A549 (cell line): Measurements from ENCODE around the gene FBXO31. TPM values are rescaled to one million over a fixed set of nuclear protein-coding genes. Genes with fewer than 3 reads are reported as not detected.

ENCODE experiments used
- ATAC-seq, 2 experiments: fragments of 200-7000 bp in 1 of 2; fragments of >200 bp in 1 of 2; cut with Nextera tagmentation in 1 of 2; cut with Tn5 transposase in 1 of 2; 3 replicates each; pipeline versions ENCODE4 v1.8.0 to v1.9.1; 2018 to 2020; ENCODE audit warnings: mild to moderate bottlenecking in 1 of 2, moderate library complexity in 1 of 2
- CTCF ChIA-PET: fragments of 300-600 bp; sonication (Branson Sonifier 250); formaldehyde crosslinking; extraction: SDS; loops from one replicate; lab custom pipeline; 2021; ENCODE audit warnings: antibody characterized with exemption, inconsistent platforms; lab: Yijun Ruan, JAX
- POLR2A ChIA-PET: fragments of 350-600 bp; formaldehyde crosslinking; extraction: SDS; loops from one replicate; lab custom pipeline; 2021; ENCODE audit warnings: antibody characterized with exemption, inconsistent platforms; lab: Yijun Ruan, JAX
- DNase-seq, 2 experiments: peaks; one replicate each; pipeline versions ENCODE4 v3.0.0 to v3.0.0-alpha.2; 2011 to 2016; ENCODE audit warnings: low read depth in 1 of 2, low spot score in 1 of 2
- FAIRE-seq: peaks from 2 replicates; lab custom pipeline; 2011; peaks lifted over from hg19 to GRCh38; lab: Jason Lieb, UNC
- H3K27ac ChIP-seq, 2 experiments: fragments of >200 bp; sonication (Bioruptor Twin); formaldehyde crosslinking; 3 replicates each; pipeline ENCODE4 v1.5.1; 2016 to 2017
- H3K4me1 ChIP-seq: fragments of >200 bp; sonication (Bioruptor Twin); formaldehyde crosslinking; 3 replicates; pipeline ENCODE4 v1.6.1; 2016
- H3K4me2 ChIP-seq: fragments of >200 bp; sonication (Bioruptor Twin); formaldehyde crosslinking; 3 replicates; pipeline ENCODE4 v1.6.1; 2016
- H3K4me3 ChIP-seq: fragments of >200 bp; sonication (Bioruptor Twin); formaldehyde crosslinking; 3 replicates; pipeline ENCODE4 v1.5.1; 2016
- H3K9me3 ChIP-seq: fragments of >200 bp; sonication (Bioruptor Twin); formaldehyde crosslinking; 3 replicates; pipeline ENCODE4 v1.6.1; 2016
- CBX8 ChIP-seq: fragments of 200-600 bp; sonication (generic); IDR thresholded peaks from 2 replicates; pipeline ENCODE4 v1.6.1; 2016
- EHMT2 ChIP-seq: fragments of 200-600 bp; sonication (generic); IDR thresholded peaks from 2 replicates; pipeline ENCODE4 v1.6.1; 2016; ENCODE audit warnings: antibody characterized with exemption, low read depth, mild to moderate bottlenecking, moderate library complexity
- FOSL2 ChIP-seq, 2 experiments: fragments of 450-650 bp in 1 of 2; fragments of >200 bp in 1 of 2; sonication (Bioruptor Twin) in 1 of 2; formaldehyde crosslinking; IDR thresholded peaks; 2 replicates each; pipeline versions ENCODE4 v1.5.0 to v1.6.1; 2016 to 2020; ENCODE audit warnings: mild to moderate bottlenecking in 1 of 2, moderate library complexity in 1 of 2
- FOXS1 ChIP-seq: fragments of 250-450 bp; sonication (Bioruptor Pico); IDR thresholded peaks from 2 replicates; pipeline ENCODE4 v1.5.0; 2020; ENCODE audit warnings: mild to moderate bottlenecking, moderate library complexity
- HEYL ChIP-seq: fragments of 250-450 bp; sonication (Bioruptor Pico); IDR thresholded peaks from 2 replicates; pipeline ENCODE4 v1.8.0; 2021; ENCODE audit warnings: mild to moderate bottlenecking, moderate library complexity
- HMGXB4 ChIP-seq: fragments of 250-450 bp; sonication (Bioruptor Pico); IDR thresholded peaks from 2 replicates; pipeline ENCODE4 v1.5.0; 2021; ENCODE audit warnings: mild to moderate bottlenecking, moderate library complexity, borderline replicate concordance
- KDM5A ChIP-seq: fragments of 200-600 bp; sonication (generic); IDR thresholded peaks from 2 replicates; pipeline ENCODE4 v1.6.1; 2016; ENCODE audit warnings: antibody characterized with exemption, mild to moderate bottlenecking
- MAZ ChIP-seq: fragments of 150-350 bp; IDR thresholded peaks from 2 replicates; pipeline ENCODE4 v1.6.1; 2014; ENCODE audit warnings: antibody characterized with exemption, low read depth, low read length, borderline replicate concordance
- MYC ChIP-seq: IDR thresholded peaks from 2 replicates; pipeline ENCODE4 v1.6.1; 2012; ENCODE audit warnings: mild to moderate bottlenecking, inconsistent platforms, low read length, improper control_type of control experiment, borderline replicate concordance
- PHF8 ChIP-seq: fragments of 200-600 bp; sonication (generic); IDR thresholded peaks from 2 replicates; pipeline ENCODE4 v1.6.1; 2016; ENCODE audit warnings: low read depth, mild to moderate bottlenecking, antibody characterized with exemption, moderate library complexity, borderline replicate concordance
- POLR2AphosphoS2 ChIP-seq: conservative IDR thresholded peaks from 2 replicates; pipeline ENCODE4 v1.6.1; 2012; ENCODE audit warnings: low read length, improper control_type of control experiment, inconsistent platforms
- RARB ChIP-seq: fragments of 250-450 bp; sonication (Bioruptor Pico); IDR thresholded peaks from 2 replicates; pipeline ENCODE4 v1.8.0; 2021; ENCODE audit warnings: mild to moderate bottlenecking, moderate library complexity
- RCOR1 ChIP-seq: fragments of 150-350 bp; IDR thresholded peaks from 2 replicates; pipeline ENCODE4 v1.6.1; 2014; ENCODE audit warnings: antibody characterized with exemption, low read length, low read depth
- REST ChIP-seq: fragments of 200-600 bp; sonication (generic); IDR thresholded peaks from 2 replicates; pipeline ENCODE4 v1.6.1; 2016; ENCODE audit warnings: antibody characterized with exemption, mild to moderate bottlenecking, moderate library complexity
- RNF2 ChIP-seq: fragments of 200-600 bp; sonication (generic); IDR thresholded peaks from 2 replicates; pipeline ENCODE4 v1.6.1; 2016; ENCODE audit warnings: low read depth, mild to moderate bottlenecking, antibody characterized with exemption, moderate library complexity, borderline replicate concordance
- SMC3 ChIP-seq: fragments of >200 bp; sonication (Bioruptor Twin); formaldehyde crosslinking; IDR thresholded peaks from 3 replicates; pipeline ENCODE4 v1.6.1; 2018; ENCODE audit warnings: inconsistent platforms
- SREBF2 ChIP-seq: fragments of 450-650 bp; IDR thresholded peaks from 2 replicates; pipeline ENCODE4 v1.6.1; 2014; ENCODE audit warnings: mild to moderate bottlenecking, moderate library complexity
- TP53 ChIP-seq: fragments of 250-450 bp; sonication (Bioruptor Pico); IDR thresholded peaks from 2 replicates; pipeline ENCODE4 v1.5.0; 2021; ENCODE audit warnings: mild to moderate bottlenecking, moderate library complexity
- WGBS: methylation state at CpG from one replicate; pipeline ENCODE4 v1.1.6; 2017; ENCODE audit errors: missing lambda C conversion rate; 5-methylcytosine and 5-hydroxymethylcytosine counted together
- polyA plus RNA-seq, 4 experiments: library from polyadenylated mRNA; depleted of rRNA in 3 of 4; stranded (reverse); fragments of >200 nt; fragmentation: RNase III in 1 of 4; extraction: RNeasy Plus Mini Kit Qiagen cat#74134 plus additional on column Dnase treatment in 1 of 4; gene quantifications; 2 replicates in 3 of 4; 3 replicates in 1 of 4; pipeline ENCODE4 v1.2.3, GENCODE V29; 2011 to 2017
- TF ChIP-seq, protein P1 (sequence below): fragments of 250-450 bp; sonication (Bioruptor Pico); IDR thresholded peaks from 2 replicates; pipeline ENCODE4 v1.5.0; 2020; ENCODE audit warnings: low read depth, mild to moderate bottlenecking, moderate library complexity
- TF ChIP-seq, protein P2 (sequence below): fragments of 150-350 bp; IDR thresholded peaks from 2 replicates; pipeline ENCODE4 v1.6.1; 2014; ENCODE audit warnings: low read depth, mild to moderate bottlenecking, low read length
- TF ChIP-seq, protein P3 (sequence below): IDR thresholded peaks from 2 replicates; pipeline ENCODE4 v1.6.1; 2012

The FBXO31 gene
- polyA plus RNA-seq, 2 of the 4 experiments (the other 2 are of a cell fraction) = 10.5 to 11.1 TPM

DNA sequence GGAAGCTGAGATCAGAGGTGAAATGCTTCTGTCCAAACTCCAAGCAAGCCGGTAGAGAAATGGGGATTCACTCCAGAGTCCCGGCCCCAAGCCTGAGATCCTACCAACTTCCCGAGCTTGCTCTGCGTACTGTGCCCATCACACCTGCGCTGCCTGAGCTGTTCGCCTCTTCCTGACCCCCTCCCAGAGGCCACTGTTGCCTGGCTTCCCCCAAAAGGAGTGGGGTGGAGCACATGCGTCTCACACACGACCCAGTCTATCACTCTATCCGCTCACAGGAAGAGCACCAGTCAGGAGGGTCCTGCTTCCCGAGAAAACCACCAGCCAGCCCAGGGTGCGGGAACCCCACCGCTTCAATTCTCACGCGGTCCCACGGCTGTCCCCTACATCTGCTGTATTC is 52.9 kb downstream of the FBXO31 start:
- DNase-seq (no peak), ATAC-seq (no peak), FAIRE-seq (no peak)
- Histone ChIP-seq H3K4me3 (no peak overlapping the region), H3K4me1 (peaks cover under 1% of the 10 kb centered on the region; the same call in 1 of the 3 replicates), H3K27ac (no peak overlapping the region), H3K4me2 (no peak overlapping the region), H3K9me3 (no peaks in the 10 kb centered on the region)
- POLR2A ChIA-PET = no interaction called here
- CTCF ChIA-PET = interaction anchor here (1.6 to 3.7 kb wide), 5 partner anchors 9 to 305 kb away, joined by 4 to 17 read pairs (median 11); partner anchors contain the start of gene C16orf95
- 95% methylated on average over 15 of the region's 15 CpGs for WGBS
- TF ChIP-seq REST = no peak
- TF ChIP-seq, protein P1, sequence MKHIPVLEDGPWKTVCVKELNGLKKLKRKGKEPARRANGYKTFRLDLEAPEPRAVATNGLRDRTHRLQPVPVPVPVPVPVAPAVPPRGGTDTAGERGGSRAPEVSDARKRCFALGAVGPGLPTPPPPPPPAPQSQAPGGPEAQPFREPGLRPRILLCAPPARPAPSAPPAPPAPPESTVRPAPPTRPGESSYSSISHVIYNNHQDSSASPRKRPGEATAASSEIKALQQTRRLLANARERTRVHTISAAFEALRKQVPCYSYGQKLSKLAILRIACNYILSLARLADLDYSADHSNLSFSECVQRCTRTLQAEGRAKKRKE (CRISPR knock-in tag) = no peak
- no peak for TF ChIP-seq HMGXB4 (CRISPR knock-in tag)
- no peak for TF ChIP-seq FOXS1 (CRISPR knock-in tag)
- no peak for TF ChIP-seq RCOR1

DNA sequence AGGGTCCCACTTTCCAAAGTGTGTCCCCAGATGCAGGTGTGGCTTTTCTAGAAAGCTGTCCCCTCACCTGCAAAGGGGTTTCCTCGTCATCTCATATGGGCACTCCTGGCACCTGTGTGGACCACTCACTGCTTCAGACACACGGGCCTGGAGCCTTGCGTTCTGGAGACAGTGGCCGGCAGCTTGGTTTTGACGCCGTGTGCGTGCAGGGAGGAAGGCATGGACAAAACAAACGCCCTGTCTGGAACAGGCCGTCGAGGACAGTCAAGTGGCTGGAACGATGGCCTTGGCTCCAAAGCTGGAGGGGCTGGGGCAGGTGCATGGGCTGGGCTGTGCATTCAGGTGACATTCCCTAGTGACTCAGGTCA is 53.3 kb downstream of the FBXO31 start:
- DNase-seq = no peak
- Histone ChIP-seq H3K27ac (no peak overlapping the region), H3K9me3 (no peaks in the 10 kb centered on the region), H3K4me3 (no peak overlapping the region), H3K4me1 (peaks cover 4% of the 10 kb centered on the region; the same call in 2 of the 3 replicates), H3K4me2 (no peak overlapping the region)
- TF ChIP-seq SMC3 = no peak
- TF ChIP-seq PHF8 = no peak
- TF ChIP-seq FOSL2 (IDR thresholded peaks at IDR 0.05) = no peak
- no peak for TF ChIP-seq FOSL2 (CRISPR knock-in tag; IDR thresholded peaks at IDR 0.05)
- TF ChIP-seq RARB = no peak
- TF ChIP-seq, protein P2, sequence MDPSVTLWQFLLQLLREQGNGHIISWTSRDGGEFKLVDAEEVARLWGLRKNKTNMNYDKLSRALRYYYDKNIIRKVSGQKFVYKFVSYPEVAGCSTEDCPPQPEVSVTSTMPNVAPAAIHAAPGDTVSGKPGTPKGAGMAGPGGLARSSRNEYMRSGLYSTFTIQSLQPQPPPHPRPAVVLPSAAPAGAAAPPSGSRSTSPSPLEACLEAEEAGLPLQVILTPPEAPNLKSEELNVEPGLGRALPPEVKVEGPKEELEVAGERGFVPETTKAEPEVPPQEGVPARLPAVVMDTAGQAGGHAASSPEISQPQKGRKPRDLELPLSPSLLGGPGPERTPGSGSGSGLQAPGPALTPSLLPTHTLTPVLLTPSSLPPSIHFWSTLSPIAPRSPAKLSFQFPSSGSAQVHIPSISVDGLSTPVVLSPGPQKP = no peak
- no peak for TF ChIP-seq KDM5A
- no peak for TF ChIP-seq EHMT2
- no peak for TF ChIP-seq POLR2AphosphoS2
- no peak for TF ChIP-seq CBX8
- TF ChIP-seq HEYL (CRISPR knock-in tag) = no peak
- TF ChIP-seq RNF2 = no peak
- no peak for TF ChIP-seq MYC
- no peak for TF ChIP-seq SREBF2
- TF ChIP-seq, protein P3, sequence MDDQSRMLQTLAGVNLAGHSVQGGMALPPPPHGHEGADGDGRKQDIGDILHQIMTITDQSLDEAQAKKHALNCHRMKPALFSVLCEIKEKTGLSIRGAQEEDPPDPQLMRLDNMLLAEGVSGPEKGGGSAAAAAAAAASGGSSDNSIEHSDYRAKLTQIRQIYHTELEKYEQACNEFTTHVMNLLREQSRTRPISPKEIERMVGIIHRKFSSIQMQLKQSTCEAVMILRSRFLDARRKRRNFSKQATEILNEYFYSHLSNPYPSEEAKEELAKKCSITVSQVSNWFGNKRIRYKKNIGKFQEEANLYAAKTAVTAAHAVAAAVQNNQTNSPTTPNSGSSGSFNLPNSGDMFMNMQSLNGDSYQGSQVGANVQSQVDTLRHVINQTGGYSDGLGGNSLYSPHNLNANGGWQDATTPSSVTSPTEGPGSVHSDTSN = no peak
- TF ChIP-seq MAZ = no peak
- no peak for TF ChIP-seq TP53 (CRISPR knock-in tag)
- WGBS = 92% methylated on average over 11 of the region's 11 CpGs
- ChIA-PET CTCF (interaction anchor here (1.6 to 3.7 kb wide), 5 partner anchors 8 to 305 kb away, joined by 4 to 17 read pairs (median 11); partner anchors contain the start of gene C16orf95), POLR2A (no interaction called here)
- no peak for ATAC-seq
- no peak for FAIRE-seq
